ENCODE measurements around the gene TSGA10IP.

Gene TSGA10IP

GRCh38 chr11:66001942-66002647 is 56.8 kb downstream of the TSGA10IP start, which contains the start of the genes BANF1 and EIF1AD:
BANF1 (plus strand) TSS chr11:66002503; CDS start chr11:66003251, 748 bp downstream.
EIF1AD (minus strand) TSS chr11:66002157; CDS start chr11:66000389, 1,768 bp downstream.
- H3K9ac ChIP-seq (ENCODE audit: low read depth, low read length, poor library complexity, severe bottlenecking) = peak within 1 kb of the TSS; percentile 83
- TF ChIP-seq CTCF (conservative IDR thresholded peaks at IDR 0.05; ENCODE audit: low read length) (no peak), EZH2phosphoT487 (IDR thresholded peaks at IDR 0.05; ENCODE audit: borderline replicate concordance) (no peak)
- H3K4me2 ChIP-seq (ENCODE audit: low read depth, low read length, poor library complexity, severe bottlenecking) = peak within 1 kb of the TSS; percentile 83
- H3F3A ChIP-seq (ENCODE audit: low read depth) = no peaks in the 10 kb centered on the region; the same call in 1 of the 2 replicates
- H4K20me1 ChIP-seq (ENCODE audit: insufficient read depth, low read length, poor library complexity, severe bottlenecking) = peaks cover 28% of the 10 kb centered on the region
- no peaks in the 10 kb centered on the region for H3K9me2 ChIP-seq (replicated peaks; ENCODE audit: low read depth, low read length)
- H3K27me3 ChIP-seq (ENCODE audit: insufficient read depth, low read length, poor library complexity, severe bottlenecking) = no peaks in the 10 kb centered on the region
- H2AFZ ChIP-seq (ENCODE audit: low read length) = peak within 1 kb of the TSS; percentile 74
- peak within 1 kb of the TSS; percentile 86 for H3K4me3 ChIP-seq (ENCODE audit: low read length, poor library complexity, severe bottlenecking)
- peaks cover 31% of the 10 kb centered on the region; the same call in 1 of the 2 replicates for H3K36me3 ChIP-seq (ENCODE audit: insufficient read depth, low read length)
- peaks cover 59% of the 10 kb centered on the region for H3K79me2 ChIP-seq (ENCODE audit: insufficient read depth, low read length)
- no peaks in the 10 kb centered on the region for H3K9me3 ChIP-seq (ENCODE audit: insufficient read depth, low read depth, low read length)
- H3K4me1 ChIP-seq (ENCODE audit: insufficient read depth, low read length, poor library complexity, severe bottlenecking) = peaks cover 21% of the 10 kb centered on the region

- Histone ChIP-seq H3K36me3 (ENCODE audit: insufficient read depth, low read length) (peaks cover 24% of the 10 kb centered on the region; the same call in 1 of the 2 replicates), H3K9ac (ENCODE audit: low read depth, low read length, poor library complexity, severe bottlenecking) (peak overlapping the region; percentile 83), H3K4me2 (ENCODE audit: low read depth, low read length, poor library complexity, severe bottlenecking) (peak overlapping the region; percentile 83), H4K20me1 (ENCODE audit: insufficient read depth, low read length, poor library complexity, severe bottlenecking) (peaks cover 25% of the 10 kb centered on the region), H3K9me3 (ENCODE audit: insufficient read depth, low read depth, low read length) (no peaks in the 10 kb centered on the region), H2AFZ (ENCODE audit: low read length) (peak overlapping the region; percentile 74), H3K4me1 (ENCODE audit: insufficient read depth, low read length, poor library complexity, severe bottlenecking) (peaks cover 23% of the 10 kb centered on the region), H3K9me2 (replicated peaks; ENCODE audit: low read depth, low read length) (no peaks in the 10 kb centered on the region), H3F3A (ENCODE audit: low read depth) (no peaks in the 10 kb centered on the region; the same call in 1 of the 2 replicates), H3K4me3 (ENCODE audit: low read length, poor library complexity, severe bottlenecking) (peak overlapping the region; percentile 86), H3K79me2 (ENCODE audit: insufficient read depth, low read length) (peaks cover 59% of the 10 kb centered on the region), H3K27me3 (ENCODE audit: insufficient read depth, low read length, poor library complexity, severe bottlenecking) (no peaks in the 10 kb centered on the region)
- TF ChIP-seq EZH2phosphoT487 (IDR thresholded peaks at IDR 0.05; ENCODE audit: borderline replicate concordance) (no peak), CTCF (conservative IDR thresholded peaks at IDR 0.05; ENCODE audit: low read length) (peak; percentile 20; the same call in 1 of the 2 replicates)
Measured at GRCh38 chr11:66002648-66003225, 57.5 kb downstream of the TSGA10IP start.

GRCh38 chr11:66003291-66003690 is 58.0 kb downstream of the TSGA10IP start:
- H3K27me3 ChIP-seq (ENCODE audit: insufficient read depth, low read length, poor library complexity, severe bottlenecking) = no peaks in the 10 kb centered on the region
- H3K4me1 ChIP-seq (ENCODE audit: insufficient read depth, low read length, poor library complexity, severe bottlenecking) = peaks cover 24% of the 10 kb centered on the region
- H4K20me1 ChIP-seq (ENCODE audit: insufficient read depth, low read length, poor library complexity, severe bottlenecking) = peaks cover 24% of the 10 kb centered on the region
- peak overlapping the region; percentile 86 for H3K4me3 ChIP-seq (ENCODE audit: low read length, poor library complexity, severe bottlenecking)
- H3K9ac ChIP-seq (ENCODE audit: low read depth, low read length, poor library complexity, severe bottlenecking) = peak overlapping the region; percentile 83
- H3F3A ChIP-seq (ENCODE audit: low read depth) = no peaks in the 10 kb centered on the region
- H3K9me2 ChIP-seq (replicated peaks; ENCODE audit: low read depth, low read length) = no peaks in the 10 kb centered on the region
- H3K9me3 ChIP-seq (ENCODE audit: insufficient read depth, low read depth, low read length) = no peaks in the 10 kb centered on the region
- H3K4me2 ChIP-seq (ENCODE audit: low read depth, low read length, poor library complexity, severe bottlenecking) = peak overlapping the region; percentile 83
- peaks cover 19% of the 10 kb centered on the region; the same call in 1 of the 2 replicates for H3K36me3 ChIP-seq (ENCODE audit: insufficient read depth, low read length)
- peaks cover 58% of the 10 kb centered on the region for H3K79me2 ChIP-seq (ENCODE audit: insufficient read depth, low read length)
- no peak for TF ChIP-seq EZH2phosphoT487 (IDR thresholded peaks at IDR 0.05; ENCODE audit: borderline replicate concordance)
- no peak for TF ChIP-seq CTCF (conservative IDR thresholded peaks at IDR 0.05; ENCODE audit: low read length)
- no peak overlapping the region for H2AFZ ChIP-seq (ENCODE audit: low read length)
